Activated CD4-positive, alpha-beta T cell treated with anti-CD3 and anti-CD28 coated beads, Interleukin-2, amount 10 ng/mL, durations not matched to agents 24 days and 14 days (primary cell): Measurements from ENCODE around the gene LOXL3. TPM values are rescaled to one million over a fixed set of nuclear protein-coding genes. Genes with fewer than 3 reads are reported as not detected.

Source experiments
- DNase-seq: peaks from one replicate; pipeline ENCODE4 v3.0.0; 2022
- H3K27ac Mint-ChIP-seq: one replicate; pipeline ENCODE4 v1.8.0; 2022; ENCODE audit warnings: mild to moderate bottlenecking, mixed read lengths
- H3K27me3 Mint-ChIP-seq: one replicate; pipeline ENCODE4 v1.8.0; 2022; ENCODE audit warnings: mixed read lengths
- H3K36me3 Mint-ChIP-seq: one replicate; pipeline ENCODE4 v1.8.0; 2022; ENCODE audit warnings: low read depth, mild to moderate bottlenecking, mixed read lengths
- H3K4me1 Mint-ChIP-seq: one replicate; pipeline ENCODE4 v1.8.0; 2021; ENCODE audit warnings: mixed read lengths
- H3K4me3 Mint-ChIP-seq: one replicate; pipeline ENCODE4 v1.8.0; 2022; ENCODE audit warnings: mild to moderate bottlenecking, moderate library complexity, mixed read lengths
- H3K9me3 Mint-ChIP-seq: one replicate; pipeline ENCODE4 v1.8.0; 2021; ENCODE audit warnings: mixed read lengths
- intact Hi-C: fragments of 100-400 bp; cut with micrococcal nuclease; formaldehyde crosslinking; loops from one replicate; pipeline ENCODE4 v1.15.1; 2023
- total RNA-seq: library from RNA; stranded (reverse); gene quantifications from 2 replicates; pipeline ENCODE4 v1.2.3, GENCODE V29; 2022

Gene LOXL3
- 1.5 and 1.7 TPM in 2 replicates for total RNA-seq

DNA sequence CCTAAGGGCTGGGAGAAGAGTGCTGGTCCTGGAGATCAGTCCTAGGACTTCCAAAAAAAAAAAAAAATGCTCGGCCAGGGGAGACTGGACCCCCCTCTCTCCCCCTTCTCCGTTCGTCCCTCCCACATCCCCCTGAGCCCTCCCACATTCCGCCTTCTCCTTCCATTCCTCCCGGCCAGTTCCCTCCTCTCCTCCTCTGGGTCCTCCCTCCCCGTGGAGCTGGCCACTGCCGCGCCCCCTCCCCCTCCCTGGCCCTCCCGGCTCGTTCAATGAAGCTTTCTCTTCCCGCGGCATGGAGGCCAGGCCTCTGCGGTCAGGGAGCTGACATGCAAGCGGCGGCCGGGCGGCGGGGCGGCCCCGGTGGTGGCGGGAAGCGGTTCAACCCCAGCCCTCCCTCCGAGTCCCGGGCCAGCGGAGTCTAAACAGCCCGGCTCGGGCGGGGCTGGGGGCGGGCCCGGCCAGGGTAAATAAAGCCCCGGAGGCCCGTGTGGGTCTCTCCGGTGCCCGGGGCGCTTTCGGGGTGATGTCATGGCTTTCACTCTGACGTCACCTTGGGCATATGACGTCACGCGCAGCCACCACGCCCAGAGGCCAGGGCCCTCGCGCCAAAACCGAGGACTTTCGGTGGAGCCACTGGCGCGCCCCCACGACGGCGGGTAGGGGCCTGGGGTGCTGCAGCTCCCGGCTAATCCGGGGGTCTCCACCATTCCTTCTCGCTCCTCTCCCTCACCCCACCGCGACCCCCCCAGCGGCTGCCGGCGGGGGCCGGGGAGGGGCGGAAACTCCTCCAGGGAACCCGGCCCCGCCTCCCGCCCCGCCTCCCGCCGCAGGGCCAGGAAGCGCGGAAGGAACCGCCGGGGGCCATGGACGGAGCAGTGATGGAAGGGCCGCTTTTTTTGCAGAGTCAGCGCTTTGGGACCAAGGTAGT, at the start of gene LOXL3, which contains the start of gene DOK1:
Gene LOXL3, minus strand, starts transcription at position 51 of the 928 bp plus-strand sequence. CDS start 1,308 bp downstream, outside the sequence.
Gene DOK1, plus strand, starts transcription at position 829 of the 928 bp plus-strand sequence. Its CDS starts 35 bp downstream, at position 864.
- Mint-ChIP-seq H3K4me1 (peaks cover 38% of the 10 kb centered on the region), H3K27ac (peak within 1 kb of the TSS; percentile 95), H3K27me3 (peaks cover 9% of the 10 kb centered on the region)

GRCh38 chr2:74602586-74603281, 49.0 kb upstream of the LOXL3 start:
- H3K27ac Mint-ChIP-seq, result no peak overlapping the region
- H3K27me3 Mint-ChIP-seq, result peaks cover 38% of the 10 kb centered on the region
- H3K9me3 Mint-ChIP-seq, result no peaks in the 10 kb centered on the region
- peaks cover 13% of the 10 kb centered on the region for H3K4me1 Mint-ChIP-seq
- intact Hi-C loops, result no loop called here
- H3K4me3 Mint-ChIP-seq, result no peak overlapping the region
- no peaks in the 10 kb centered on the region for H3K36me3 Mint-ChIP-seq
- DNase-seq, result peak; percentile 50

More for the DNA sequence above, at the start of gene LOXL3, which contains the start of gene DOK1:
- intact Hi-C loops, result loop anchor here (1.0 kb wide), 2 partner anchors 17 to 25 kb away; partner anchors contain the start of genes AUP1 and HTRA2
- Mint-ChIP-seq H3K4me3 (peak within 1 kb of the TSS; percentile 96), H3K36me3 (peaks cover 14% of the 10 kb centered on the region), H3K9me3 (no peaks in the 10 kb centered on the region)
- DNase-seq, result peak; percentile 94

GRCh38 chr2:74599676-74600075, 45.9 kb upstream of the LOXL3 start:
- H3K27ac Mint-ChIP-seq, result no peak overlapping the region
- no peak for DNase-seq
- peaks cover 13% of the 10 kb centered on the region for H3K4me1 Mint-ChIP-seq
- H3K27me3 Mint-ChIP-seq, result peaks cover 46% of the 10 kb centered on the region
- no peak overlapping the region for H3K4me3 Mint-ChIP-seq
- H3K9me3 Mint-ChIP-seq, result no peaks in the 10 kb centered on the region
- no peaks in the 10 kb centered on the region for H3K36me3 Mint-ChIP-seq
- intact Hi-C loops, result no loop called here

GRCh38 chr2:74597410-74597809, 43.7 kb upstream of the LOXL3 start:
- Mint-ChIP-seq H3K4me1 (peaks cover 9% of the 10 kb centered on the region), H3K9me3 (no peaks in the 10 kb centered on the region), H3K27ac (no peak overlapping the region), H3K36me3 (no peaks in the 10 kb centered on the region), H3K4me3 (no peak overlapping the region), H3K27me3 (peaks cover 41% of the 10 kb centered on the region)
- DNase-seq, result no peak
- intact Hi-C loops, result no loop called here

DNA sequence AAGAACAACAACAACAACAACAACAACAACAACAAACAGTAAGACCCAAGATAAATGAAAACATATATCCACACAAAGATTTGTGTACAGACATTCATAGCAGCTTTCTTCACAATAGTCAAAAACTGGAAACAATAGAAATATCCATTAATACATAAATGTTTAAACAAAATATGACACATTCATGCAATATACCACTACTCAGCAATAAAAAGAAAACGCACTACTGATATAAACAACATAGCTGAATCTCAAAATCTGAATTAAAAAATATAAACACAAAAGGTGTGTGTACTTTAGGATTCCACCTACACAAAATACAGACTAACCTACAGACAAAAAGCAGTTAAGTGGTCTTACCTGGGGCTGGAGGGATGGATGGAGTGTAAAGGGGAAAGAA, 42.8 kb upstream of the LOXL3 start:
- Mint-ChIP-seq H3K27me3 (peaks cover 39% of the 10 kb centered on the region), H3K27ac (no peak overlapping the region), H3K4me3 (no peak overlapping the region), H3K36me3 (no peaks in the 10 kb centered on the region), H3K4me1 (peaks cover 9% of the 10 kb centered on the region), H3K9me3 (no peaks in the 10 kb centered on the region)
- no peak for DNase-seq
- intact Hi-C loops, result no loop called here

DNA sequence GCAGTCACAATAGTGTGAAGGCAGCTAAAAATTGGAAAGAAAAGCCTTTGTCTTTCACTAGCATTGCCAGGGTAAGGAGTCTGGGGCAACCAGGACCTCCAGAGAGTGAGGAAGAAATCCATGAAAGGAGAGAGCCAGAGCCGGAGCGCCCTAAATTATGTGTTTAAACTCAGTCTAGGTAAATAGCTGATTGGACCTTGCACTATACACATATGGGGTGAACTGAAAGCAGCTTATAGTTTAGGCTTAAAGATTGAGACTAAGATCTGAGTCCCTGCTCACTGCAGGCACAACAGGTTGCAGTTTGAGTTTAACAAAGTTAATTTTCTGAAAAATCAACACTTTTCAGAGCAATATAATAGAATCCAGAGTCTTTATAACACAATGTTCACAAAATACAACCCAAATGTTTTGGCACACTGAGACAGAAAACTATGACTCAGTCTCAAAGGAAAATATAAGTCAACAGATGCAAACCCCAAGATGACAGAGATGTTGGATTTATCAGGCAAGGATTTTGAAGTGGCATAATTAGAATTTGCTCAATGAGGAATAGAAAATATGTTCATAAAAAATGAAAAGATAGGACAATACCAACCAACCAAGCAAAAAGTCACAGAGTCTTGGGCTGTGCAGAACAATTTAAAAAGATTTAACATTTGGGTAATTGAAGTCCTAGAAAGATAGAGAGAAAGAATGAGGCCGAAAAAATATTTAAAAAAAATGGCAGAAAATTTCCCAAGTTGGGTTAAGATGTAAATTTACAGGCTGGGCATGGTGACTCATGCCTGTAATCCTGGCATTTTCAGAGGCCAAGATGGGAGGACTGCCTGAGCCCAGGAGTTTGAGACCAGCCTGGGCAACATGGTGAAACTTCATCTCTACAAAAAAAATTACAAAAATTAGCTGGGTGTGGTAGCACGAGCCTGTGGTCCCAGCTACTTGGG, 40.4 kb upstream of the LOXL3 start:
- Mint-ChIP-seq H3K36me3 (no peaks in the 10 kb centered on the region), H3K27me3 (peaks cover 49% of the 10 kb centered on the region), H3K27ac (peak overlapping the region; percentile 45), H3K9me3 (no peaks in the 10 kb centered on the region), H3K4me1 (peaks cover 9% of the 10 kb centered on the region), H3K4me3 (no peak overlapping the region)
- intact Hi-C loops, result no loop called here
- no peak for DNase-seq

GRCh38 chr2:74588664-74589063, 34.9 kb upstream of the LOXL3 start:
- Mint-ChIP-seq H3K4me1 (peaks cover 25% of the 10 kb centered on the region), H3K27me3 (peaks cover 25% of the 10 kb centered on the region), H3K4me3 (no peak overlapping the region), H3K36me3 (no peaks in the 10 kb centered on the region), H3K27ac (no peak overlapping the region), H3K9me3 (no peaks in the 10 kb centered on the region)
- no peak for DNase-seq
- intact Hi-C loops, result no loop called here

DNA sequence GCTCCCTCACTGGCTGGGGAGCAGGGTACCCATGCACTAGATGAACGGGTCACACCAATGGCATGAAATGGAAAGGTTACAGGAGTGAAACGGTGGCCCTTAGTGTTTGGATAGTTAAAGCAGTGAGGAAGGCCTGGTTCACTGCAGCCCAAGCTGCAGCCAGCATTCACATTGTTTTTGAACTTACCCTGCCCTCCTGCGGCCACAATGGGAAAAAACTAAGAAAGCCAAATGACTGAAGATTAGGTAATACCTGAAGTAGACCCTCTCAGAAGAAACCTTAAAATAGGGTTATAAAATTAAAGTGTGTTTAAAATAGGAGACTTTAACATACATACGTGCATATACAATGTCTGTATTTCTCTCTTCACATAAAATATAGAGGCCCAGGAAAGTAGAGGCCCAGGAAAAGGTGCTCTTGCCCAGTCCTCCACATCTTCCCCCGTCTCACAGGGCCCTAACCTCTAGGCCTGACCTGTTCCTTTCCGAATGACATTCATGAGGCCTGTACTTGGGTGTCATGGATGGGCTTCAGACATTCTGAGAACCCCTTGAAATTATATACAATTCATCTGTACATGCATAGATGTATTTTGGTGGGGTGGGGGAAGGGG, 34.0 kb upstream of the LOXL3 start:
- peak overlapping the region; percentile 49 for H3K27ac Mint-ChIP-seq
- intact Hi-C loops, result loop anchor here (1.0 kb wide), 5 partner anchors 32 to 104 kb away; partner anchors contain the start of genes AUP1, HTRA2 and TTC31

GRCh38 chr2:74585406-74586185, 31.9 kb upstream of the LOXL3 start:
- H3K4me3 Mint-ChIP-seq, result peak overlapping the region; percentile 71
- no peaks in the 10 kb centered on the region for H3K36me3 Mint-ChIP-seq
- no peaks in the 10 kb centered on the region for H3K9me3 Mint-ChIP-seq
- intact Hi-C loops, result no loop called here
- H3K4me1 Mint-ChIP-seq, result peaks cover 27% of the 10 kb centered on the region
- peak overlapping the region; percentile 82 for H3K27ac Mint-ChIP-seq
- peak; percentile 74 for DNase-seq
- peaks cover 9% of the 10 kb centered on the region for H3K27me3 Mint-ChIP-seq

More for the DNA sequence above, 34.0 kb upstream of the LOXL3 start:
- Mint-ChIP-seq H3K4me1 (peaks cover 27% of the 10 kb centered on the region), H3K9me3 (no peaks in the 10 kb centered on the region), H3K27me3 (peaks cover 22% of the 10 kb centered on the region), H3K36me3 (no peaks in the 10 kb centered on the region), H3K4me3 (no peak overlapping the region)
- DNase-seq, result peak; percentile 90

DNA sequence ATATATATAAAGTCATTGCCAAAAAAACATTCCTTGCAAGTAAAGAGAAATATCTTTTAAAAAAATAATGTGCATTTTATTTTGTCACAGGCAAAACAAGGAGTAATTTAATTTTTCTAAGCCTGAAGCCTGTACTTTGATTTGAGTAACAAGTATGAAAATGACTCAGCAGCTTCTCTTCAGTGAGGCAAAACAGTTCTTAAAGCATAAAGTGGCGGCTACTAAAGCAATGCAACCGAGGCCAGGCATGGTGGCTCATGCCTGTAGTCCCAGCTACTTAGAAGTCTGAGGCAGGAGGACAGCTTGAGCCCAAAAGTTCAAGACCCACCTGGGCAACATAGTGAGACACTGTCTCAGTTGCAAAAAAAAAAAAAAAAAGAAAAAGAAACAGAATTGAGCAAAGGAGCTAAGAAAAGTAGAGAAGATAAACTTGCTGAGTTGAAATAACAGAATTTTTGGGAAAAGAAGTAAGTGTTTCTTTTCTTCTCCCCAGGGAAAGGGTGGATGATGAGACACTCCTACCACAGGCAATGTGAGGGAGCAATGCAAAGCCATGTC, 30.4 kb upstream of the LOXL3 start:
- Mint-ChIP-seq H3K27ac (peak overlapping the region; percentile 68), H3K4me3 (peak overlapping the region; percentile 56), H3K4me1 (peaks cover 27% of the 10 kb centered on the region), H3K36me3 (no peaks in the 10 kb centered on the region), H3K27me3 (peaks cover 3% of the 10 kb centered on the region), H3K9me3 (no peaks in the 10 kb centered on the region)
- DNase-seq, result peak; percentile 68
- intact Hi-C loops, result loop anchor here (1.0 kb wide), 1 partner anchor 13 kb away; no protein-coding TSS in a partner anchor

GRCh38 chr2:74583504-74583903, 29.8 kb upstream of the LOXL3 start:
- Mint-ChIP-seq H3K4me3 (no peak overlapping the region), H3K27ac (no peak overlapping the region), H3K9me3 (no peaks in the 10 kb centered on the region), H3K4me1 (peaks cover 28% of the 10 kb centered on the region), H3K36me3 (no peaks in the 10 kb centered on the region), H3K27me3 (no peaks in the 10 kb centered on the region)
- intact Hi-C loops, result loop anchor here (1.0 kb wide), 1 partner anchor 28 kb away; no protein-coding TSS in a partner anchor
- no peak for DNase-seq

GRCh38 chr2:74582184-74582583, 28.4 kb upstream of the LOXL3 start:
- H3K27ac Mint-ChIP-seq, result no peak overlapping the region
- H3K4me1 Mint-ChIP-seq, result peaks cover 35% of the 10 kb centered on the region
- no peaks in the 10 kb centered on the region for H3K9me3 Mint-ChIP-seq
- no peak overlapping the region for H3K4me3 Mint-ChIP-seq
- DNase-seq, result no peak
- intact Hi-C loops, result no loop called here
- no peaks in the 10 kb centered on the region for H3K27me3 Mint-ChIP-seq
- no peaks in the 10 kb centered on the region for H3K36me3 Mint-ChIP-seq
